Gastrocnemius medialis (tissue), 4 donors: ENCODE measurements around the gene SLC22A5.

ENCODE experiments used
- CTCF ChIP-seq, 5 experiments: fragments of 450-650 bp in 3 of 5; fragments of 200-600 bp in 2 of 5; sonication (generic) in 2 of 5; IDR thresholded peaks in 4 of 5; conservative IDR thresholded peaks in 1 of 5; 1 replicate in 4 of 5; 2 replicates in 1 of 5; pipeline ENCODE4 v1.5.1; 2016 to 2019; ENCODE audit warnings: antibody characterized with exemption in 5 of 5, mild to moderate bottlenecking in 3 of 5, moderate library complexity in 3 of 5
- POLR2A ChIP-seq, 2 donors: fragments of 450-650 bp; IDR thresholded peaks; one replicate each; pipeline ENCODE4 v1.6.1; 2017; ENCODE audit warnings: antibody characterized with exemption in 2 of 2, mild to moderate bottlenecking in 2 of 2, moderate library complexity in 2 of 2

DNA sequence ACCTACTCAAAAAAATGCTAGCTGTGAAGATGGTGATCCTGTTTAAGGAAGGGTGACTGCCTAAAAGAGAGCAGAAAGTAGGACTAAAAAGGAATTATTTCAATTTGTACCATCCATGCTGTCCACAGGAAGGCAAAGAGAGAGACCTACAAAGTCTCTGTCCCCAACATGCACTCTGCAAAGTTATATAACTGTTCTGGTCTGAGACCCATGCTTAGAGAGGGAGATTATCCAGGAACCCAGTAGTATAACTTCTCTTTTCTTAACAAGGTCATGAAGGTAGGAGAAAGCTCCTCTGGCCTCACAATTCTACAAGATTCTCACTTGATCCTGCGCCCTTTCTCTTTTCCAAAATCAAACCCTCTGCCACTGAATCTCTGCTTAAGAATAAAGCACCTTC is 49.5 kb upstream of the SLC22A5 start:
- TF ChIP-seq CTCF (IDR thresholded peaks at IDR 0.05 in 4 of 5, conservative IDR thresholded peaks at IDR 0.05 in 1 of 5) (no peak), POLR2A (IDR thresholded peaks at IDR 0.05) (no peak)
